T-helper 1 cell treated with Interleukin-12 subunit alpha and Interleukin-12 subunit beta and Interleukin-4 antibody, amounts not matched to agents 30 ng/mL and 1 ng/mL, for 36 hours (primary cell): ENCODE results near the gene CRB2. TPM values are rescaled to one million over a fixed set of nuclear protein-coding genes. Genes with fewer than 3 reads are reported as not detected.

ENCODE experiments used
- intact Hi-C: fragments of 100-400 bp; cut with micrococcal nuclease; formaldehyde crosslinking; loops from one replicate; pipeline ENCODE4 v1.15.1; 2024
- total RNA-seq: library from RNA; stranded (reverse); gene quantifications from 2 replicates; pipeline ENCODE4 v1.2.3, GENCODE V29; 2022

CRB2 gene
- total RNA-seq, 1 donor from 2014 or later: not detected

DNA sequence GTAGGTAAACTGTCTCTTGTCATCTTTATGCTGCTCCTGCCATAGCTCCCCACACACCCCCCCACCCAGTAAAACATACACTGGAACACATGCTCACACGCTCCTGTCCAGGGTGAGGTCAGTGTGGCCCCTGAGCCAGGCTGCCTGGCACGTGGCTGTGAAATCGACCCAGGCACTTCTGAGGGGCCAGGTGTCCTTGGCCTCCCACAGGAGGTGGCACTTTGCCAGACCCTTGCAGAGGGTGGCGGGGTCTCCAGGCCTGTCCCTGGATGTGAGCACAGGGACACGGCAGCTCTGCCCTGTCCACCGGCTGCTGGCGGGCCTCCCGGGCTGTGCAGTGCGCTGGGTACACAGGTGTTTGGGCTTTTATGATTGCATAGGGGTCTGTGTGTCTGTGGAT is 10.0 kb upstream of the CRB2 start:
- intact Hi-C loops: loop anchor here (5.0 to 10.0 kb wide), 2 partner anchors 39 to 1081 kb away; partner anchors contain the start of genes MRRF and RBM18

DNA sequence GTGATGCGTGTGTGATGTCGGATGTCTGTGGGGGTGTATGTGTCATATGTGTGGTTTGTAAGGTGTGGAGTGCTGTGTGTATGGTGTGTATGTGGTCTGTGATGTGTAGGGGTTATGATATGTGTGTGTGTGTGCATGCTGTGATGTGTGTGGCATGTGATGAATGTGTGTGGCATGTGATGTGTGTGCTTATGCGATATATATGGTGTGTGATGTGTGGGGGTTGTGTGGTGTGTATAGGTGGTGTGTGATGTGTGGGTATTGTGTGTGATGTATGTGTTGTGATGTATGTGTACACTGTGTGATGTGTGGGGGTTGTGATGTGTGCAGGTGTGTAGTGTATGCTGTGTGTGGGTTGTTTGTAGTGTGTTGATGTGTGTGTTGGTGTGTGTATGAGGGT is 9.2 kb upstream of the CRB2 start:
- intact Hi-C loops: loop anchor here (5.0 to 10.0 kb wide), 2 partner anchors 40 to 1082 kb away; partner anchors contain the start of genes MRRF and RBM18

DNA sequence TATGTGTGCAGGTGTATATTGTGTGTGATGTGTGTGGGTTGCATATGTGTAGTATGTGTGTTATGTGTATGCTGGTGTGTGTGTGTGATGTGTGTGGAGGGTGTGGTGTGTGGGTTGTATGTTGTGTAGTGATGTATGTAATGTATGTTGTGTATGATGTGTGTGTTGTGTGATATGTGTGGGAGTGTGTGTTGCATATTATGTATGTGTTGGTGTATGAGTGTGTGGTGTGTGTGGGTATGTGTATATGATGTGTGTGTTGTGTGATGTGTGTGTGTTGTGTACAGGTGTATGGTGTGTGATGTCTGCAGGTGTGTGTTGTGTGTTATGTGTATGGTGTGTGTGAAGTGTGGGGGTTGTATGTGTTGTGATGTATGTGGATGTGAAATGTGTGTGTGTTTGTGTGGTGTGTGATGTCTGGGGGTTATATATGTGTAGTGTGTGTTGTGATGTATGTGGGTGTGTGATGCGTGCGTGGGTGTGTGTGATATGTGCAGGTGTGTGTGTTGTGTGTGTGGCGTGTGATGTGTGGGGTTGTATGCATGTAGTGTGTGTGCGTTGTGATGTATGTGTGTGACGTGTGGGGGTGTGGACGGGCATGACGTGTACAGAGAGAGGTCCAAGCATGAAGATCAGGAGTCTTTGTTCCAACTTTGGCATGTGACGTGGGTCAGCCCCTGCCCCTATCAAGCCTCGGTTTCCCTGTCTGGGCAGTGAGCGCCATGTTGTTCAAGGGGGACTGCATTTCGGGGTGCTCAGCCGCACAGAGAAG is 8.5 kb upstream of the CRB2 start:
- intact Hi-C loops: loop anchor here (5.0 to 10.0 kb wide), 2 partner anchors 40 to 1083 kb away; partner anchors contain the start of genes MRRF and RBM18

DNA sequence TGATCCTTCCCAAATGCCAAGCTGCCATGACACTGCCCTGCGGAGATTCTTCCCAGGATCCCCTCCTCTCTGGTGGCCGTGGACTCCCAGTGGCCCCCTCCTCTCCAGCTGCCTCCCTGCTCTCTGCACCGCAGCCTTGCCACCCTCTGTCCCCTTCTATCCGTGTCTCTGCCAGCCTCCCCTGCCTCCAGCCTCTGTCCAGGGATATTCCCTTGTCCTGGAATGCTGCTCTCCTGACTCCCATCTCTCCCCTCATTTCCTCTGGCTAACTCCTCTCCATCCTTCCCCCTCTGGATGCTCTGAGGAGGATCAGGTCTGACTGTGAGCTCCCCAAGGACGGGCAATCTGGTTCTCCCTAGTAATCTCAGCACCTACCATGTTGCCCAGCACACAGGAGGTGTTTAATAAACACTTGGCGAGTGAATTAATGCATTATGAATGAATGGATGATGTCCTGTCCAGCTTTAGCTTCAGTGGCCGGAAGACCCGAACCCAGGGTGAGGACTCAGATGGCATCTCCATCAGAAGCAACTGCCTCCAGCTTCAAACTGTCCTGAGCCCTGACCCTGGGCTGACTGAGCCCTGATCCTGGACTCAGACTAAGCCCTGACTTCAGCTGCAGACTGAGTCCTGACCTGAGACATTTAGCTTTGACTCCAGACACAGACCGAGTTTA is 7.5 kb upstream of the CRB2 start:
- intact Hi-C loops: loop anchor here (5.0 to 10.0 kb wide), 2 partner anchors 41 to 1084 kb away; partner anchors contain the start of genes MRRF and RBM18

DNA sequence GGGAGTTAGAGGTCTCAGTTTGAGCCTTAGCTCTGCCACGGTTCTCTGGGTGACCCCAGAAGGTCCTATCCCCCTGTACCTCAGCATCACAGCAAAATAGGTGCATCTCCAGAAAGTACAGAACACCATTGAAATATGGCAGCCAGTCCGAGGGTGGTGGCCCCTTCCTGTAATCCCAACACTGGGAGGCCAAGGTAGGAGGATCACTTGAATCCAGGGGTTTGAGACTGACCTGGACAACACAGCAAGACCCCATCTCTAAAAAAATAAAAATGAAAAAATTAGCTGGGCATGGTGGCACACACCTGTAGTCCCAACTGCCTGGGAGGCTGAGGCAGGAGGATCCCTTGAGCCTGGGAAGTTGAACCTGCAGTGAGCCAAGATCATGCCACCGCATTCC is 7.0 kb upstream of the CRB2 start:
- intact Hi-C loops: loop anchor here (5.0 to 10.0 kb wide), 2 partner anchors 42 to 1084 kb away; partner anchors contain the start of genes MRRF and RBM18

DNA sequence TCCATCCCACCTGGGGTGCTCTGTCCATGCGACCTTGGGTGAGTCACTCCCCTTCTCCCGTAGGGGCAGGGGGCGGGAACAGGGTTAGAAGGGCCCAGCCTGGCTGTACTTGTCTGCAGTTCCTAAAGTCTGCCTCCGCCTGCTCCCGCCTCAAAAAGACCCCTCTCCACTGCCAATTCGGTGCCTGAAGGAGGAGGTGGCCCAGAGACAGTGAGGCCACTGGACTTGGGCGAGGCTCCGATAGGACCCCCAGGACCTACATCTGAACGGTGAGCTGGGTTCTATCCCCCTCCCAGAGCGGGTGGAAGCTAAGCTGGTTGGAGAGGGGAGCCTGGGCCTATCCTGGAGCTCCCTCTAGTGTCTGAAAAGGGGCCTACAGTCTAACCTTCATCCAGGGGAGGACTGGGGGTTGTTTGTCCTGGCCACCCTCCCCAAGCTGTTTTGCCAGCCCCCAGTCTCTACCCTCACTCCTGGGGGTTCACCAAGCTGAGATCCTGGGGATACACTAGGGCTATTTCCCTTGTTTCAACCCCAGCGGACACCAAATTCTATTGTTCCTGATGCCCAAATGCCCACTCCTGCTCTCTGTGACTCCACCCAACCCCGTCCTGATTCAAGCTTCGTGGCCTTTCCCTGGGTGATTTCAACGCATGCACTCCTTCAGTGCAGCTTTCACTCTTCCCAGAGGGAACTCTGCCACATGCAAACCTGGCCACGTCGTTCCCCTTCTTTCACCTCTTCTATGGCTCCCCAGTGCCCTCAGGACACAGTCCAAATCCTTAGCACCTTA is 6.1 kb upstream of the CRB2 start:
- intact Hi-C loops: loop anchor here (1.0 to 10.0 kb wide), 11 partner anchors 35 to 1085 kb away; partner anchors contain the start of genes MRRF, RBM18, RC3H2 and STRBP

DNA sequence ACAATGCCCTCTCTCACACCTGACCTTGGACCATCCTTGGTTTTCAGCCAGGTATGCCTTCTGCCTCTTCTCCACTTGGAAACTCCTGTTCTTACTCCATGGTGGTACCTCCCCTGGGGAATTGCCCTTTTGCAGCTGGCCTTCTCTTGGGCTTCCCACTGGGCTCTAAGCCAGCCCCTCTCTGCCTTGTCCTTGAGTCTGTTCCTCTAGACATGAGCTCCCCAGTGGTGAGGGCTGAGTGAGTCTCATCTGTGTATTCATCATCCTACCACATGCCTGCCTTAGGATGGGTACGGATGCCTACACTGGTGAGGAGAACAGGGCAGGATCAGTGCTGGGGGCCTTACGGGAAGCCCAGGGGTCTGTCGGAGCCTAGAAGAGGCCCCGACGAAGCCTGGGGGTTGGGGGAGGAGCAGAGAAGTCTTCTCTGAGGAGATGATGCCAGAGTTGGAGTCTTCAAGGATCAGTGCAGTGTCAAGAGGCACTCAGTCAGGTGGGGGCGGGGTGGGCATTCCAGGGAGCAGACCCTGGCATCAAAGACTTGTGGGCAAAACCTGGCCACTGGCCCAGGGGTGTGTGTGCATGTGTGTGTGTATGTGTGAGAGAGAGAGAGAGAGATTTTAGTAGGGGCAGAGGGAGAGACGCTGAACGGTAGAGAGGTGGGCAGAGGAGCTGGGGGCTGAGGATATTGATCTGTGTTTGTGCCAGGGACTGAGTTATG is 5.2 kb upstream of the CRB2 start:
- intact Hi-C loops: loop anchor here (1.0 to 5.0 kb wide), 9 partner anchors 35 to 886 kb away; partner anchors contain the start of genes RC3H2 and STRBP

DNA sequence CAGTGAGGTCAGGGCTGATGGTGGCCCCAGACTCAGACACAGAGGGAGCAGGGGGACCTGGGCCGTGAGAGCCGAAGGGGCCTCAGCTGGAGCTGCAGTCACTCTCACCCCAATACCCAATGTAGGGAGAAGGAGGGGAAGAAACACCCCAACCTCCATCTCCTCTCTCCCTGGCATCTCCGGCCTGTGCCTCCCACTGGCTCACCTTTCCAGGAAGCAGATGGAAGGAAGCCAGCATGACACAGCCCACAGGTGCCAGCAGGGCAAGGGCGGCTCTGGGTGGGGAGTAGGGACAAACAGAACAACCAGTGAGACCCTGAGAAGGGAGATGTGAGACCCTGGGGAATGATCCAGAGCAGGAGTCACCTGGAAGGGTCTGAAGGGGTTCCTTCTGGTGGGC is 3.0 kb upstream of the CRB2 start:
- intact Hi-C loops: loop anchor here (5.0 kb wide), 1 partner anchor 361 kb away; no protein-coding TSS in a partner anchor

DNA sequence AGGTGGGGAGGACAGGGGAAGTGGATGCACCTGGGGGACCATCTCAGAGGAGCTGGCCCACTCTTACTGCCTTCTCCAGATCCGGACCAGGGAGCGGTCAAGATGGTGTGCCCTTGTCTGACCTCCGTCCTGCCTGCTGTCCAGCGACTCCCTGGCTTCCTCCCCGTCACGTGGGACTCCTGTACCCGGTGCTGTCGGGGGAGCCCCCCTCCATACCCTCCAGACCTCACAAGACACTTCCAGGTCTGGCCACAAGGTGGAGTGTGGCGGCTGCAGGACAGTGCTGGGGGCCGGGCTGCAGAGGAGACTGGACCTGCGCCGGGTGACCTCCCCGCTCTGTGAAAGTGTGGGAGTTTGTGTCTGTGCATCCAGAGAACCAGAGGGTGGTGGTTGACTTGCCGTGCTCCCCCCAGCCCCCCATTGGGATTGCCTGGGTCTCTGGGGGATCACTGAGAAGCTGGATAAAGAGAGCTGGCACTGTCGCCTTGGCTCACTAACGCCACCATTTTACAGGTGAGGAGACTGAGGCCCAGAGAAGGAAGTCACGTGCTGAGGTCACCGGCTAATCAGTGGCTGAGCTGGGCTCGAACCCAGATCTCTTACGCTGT is 1.9 kb upstream of the CRB2 start:
- intact Hi-C loops: loop anchor here (1.0 to 5.0 kb wide), 2 partner anchors 31 to 362 kb away; no protein-coding TSS in a partner anchor

DNA sequence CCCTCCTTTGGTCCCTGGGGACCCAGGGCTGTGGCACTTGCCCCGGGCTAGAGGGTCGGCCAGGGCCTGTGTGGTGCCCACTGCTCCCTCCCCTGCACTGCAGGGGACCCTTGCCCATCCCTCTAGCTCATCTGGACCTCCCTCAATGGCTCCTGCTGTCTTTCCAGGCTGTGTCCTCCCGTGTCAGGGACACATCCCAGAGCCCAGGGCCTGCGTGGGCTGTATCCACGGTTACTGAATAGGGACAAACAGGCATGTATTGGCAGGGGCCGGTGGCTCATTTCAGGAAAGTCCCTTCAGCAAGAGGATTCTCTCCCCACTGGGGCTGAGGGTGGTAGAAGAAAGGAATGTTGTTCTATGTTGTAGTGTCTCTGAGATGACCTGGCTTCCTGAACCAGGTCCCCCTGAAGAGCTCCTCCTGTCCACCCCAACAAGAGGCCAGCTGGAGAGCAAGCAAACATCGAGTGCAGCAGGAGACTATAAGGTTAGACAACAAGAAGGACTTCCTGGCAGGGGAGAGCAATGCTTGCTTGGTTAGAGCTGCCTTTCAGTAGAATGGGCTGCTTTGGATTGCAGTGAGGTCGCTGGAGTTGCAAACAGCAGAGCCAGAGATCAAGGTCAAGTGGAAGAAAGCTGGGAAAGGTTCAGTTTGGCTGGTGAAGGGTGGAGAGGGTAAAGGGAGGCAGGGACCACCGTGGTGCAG is 1.0 kb upstream of the CRB2 start:
- intact Hi-C loops: loop anchor here (1.0 to 5.0 kb wide), 2 partner anchors 30 to 363 kb away; no protein-coding TSS in a partner anchor

DNA sequence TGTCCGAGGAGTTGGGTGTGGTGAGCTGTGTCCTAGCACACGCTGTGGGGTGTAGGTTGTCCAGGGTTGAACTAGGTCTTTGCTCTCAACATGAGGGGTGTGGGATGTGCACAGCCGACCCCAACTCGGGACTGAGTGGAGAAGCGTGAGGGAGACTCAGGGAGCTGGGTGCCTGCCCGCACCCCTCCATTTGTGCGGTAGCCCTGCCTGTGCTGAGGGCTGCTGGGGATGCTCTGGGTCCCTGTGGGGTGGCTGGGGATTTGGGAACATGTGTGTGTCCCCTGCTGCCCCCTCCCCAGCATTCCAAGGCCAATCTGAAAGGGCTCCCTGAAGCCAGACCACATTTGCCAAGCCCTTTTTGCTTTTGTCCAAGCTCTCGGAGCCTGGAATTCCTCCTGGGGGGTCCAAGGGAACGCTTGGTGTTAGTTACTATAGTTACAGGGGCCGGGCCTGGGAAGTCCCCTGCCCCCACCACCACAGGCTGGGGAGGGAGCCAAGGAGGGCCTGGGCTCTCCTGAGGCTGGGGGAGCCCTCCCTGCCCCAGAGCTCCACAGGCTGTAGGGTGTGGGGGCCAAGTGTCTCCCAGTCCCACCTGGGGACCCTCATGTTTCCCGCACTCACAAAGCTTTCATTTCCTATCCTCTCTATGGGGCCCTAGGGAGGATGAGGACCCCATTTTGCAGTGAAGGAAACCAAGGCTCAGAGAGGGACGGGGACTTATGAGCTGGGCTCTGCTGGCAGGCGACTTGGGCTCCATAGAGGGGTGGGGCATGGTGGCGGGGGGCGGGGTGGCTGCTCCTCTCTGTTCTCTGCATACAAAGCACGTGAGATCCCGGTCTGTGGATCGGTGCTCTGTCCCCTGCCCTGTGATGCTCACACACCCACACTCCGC is 1.1 kb downstream of the CRB2 start:
- intact Hi-C loops: no loop called here

DNA sequence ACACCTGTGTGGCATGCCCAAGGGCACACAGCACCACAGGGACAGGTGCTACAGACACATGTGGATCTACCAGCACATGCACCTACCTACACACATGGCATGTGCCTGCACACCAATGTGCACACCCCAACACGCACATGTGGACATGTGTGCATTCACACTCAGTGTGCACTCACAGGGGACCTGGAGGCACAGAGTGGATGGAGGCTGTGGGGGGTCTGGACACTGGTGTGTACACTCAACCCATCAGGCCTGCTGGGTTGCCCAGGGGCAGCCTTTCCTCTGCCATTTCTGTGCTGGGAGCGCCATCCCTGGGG is 1.7 kb downstream of the CRB2 start:
- intact Hi-C loops: no loop called here

DNA sequence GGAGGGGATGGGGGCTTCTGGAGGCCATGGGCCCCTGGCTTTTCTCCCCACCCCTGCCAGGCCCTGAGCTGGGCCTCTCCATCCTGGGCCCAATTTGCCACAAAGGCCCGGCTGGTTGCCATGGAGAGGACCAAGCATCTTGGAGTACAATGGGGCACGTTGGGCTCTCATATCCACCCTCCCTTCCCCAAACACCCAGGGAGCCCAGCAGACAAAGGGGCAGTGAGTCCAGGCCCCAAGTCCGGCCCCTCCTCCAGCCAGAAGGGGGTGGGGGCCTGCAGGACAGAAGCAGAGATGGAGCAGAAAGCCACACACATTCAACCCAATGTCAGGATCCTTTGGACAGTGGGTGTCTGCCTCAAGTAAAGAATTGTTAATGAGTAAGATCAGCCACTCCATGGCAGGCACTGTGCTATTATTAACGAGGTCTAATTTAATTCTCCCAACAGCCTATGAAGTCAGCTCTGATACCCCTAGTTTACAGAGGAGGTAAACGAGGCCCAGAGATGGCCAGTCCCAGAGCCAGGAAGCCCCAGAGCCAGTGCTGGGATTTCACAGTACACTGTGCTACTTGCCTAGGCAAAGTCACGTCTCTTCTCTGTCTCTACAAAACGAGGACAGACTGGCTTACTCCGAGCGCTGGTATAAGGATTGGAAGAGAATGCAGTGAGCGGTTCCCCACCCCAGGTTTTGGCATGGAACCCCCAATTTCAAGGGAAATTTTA is 2.3 kb downstream of the CRB2 start:
- intact Hi-C loops: no loop called here

DNA sequence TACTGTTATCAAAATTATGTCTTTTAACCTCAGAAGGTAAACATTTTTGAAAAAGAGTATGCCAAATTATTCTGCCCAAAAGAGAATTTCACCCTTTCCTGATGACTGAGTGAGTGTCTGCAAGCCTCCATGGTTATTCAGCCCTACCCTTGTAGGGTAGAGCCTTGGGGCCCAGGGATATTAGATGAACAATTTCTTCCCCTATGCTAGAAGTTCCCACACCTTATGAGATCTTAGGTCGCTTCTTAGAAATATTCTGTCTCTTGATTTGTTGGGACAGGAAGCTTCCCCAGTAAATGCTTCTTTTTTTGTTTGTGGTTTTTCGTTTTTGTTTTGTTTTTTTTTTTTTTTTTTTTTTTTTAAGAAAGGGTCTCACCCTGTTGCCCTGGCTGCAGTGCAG is 3.1 kb downstream of the CRB2 start:
- intact Hi-C loops: no loop called here

DNA sequence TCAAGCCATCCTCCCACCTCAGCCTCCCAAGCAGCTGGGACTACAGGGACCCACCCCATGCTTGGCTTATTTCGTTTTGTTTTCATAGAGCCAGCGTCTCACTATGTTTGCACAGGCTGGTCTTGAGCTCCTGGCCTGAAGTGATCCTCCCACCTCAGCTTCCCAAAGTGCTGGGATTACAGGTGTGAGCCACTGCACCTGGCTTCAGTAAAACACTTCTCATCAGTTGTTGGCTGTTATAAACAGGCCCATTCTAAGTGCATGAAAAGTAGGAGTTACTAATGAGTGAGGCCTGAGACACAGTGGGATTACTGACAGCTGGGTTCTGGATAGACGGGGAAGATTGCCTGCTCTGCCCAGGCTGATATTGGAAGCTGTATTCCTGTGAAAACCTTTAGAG is 3.5 kb downstream of the CRB2 start:
- intact Hi-C loops: no loop called here

DNA sequence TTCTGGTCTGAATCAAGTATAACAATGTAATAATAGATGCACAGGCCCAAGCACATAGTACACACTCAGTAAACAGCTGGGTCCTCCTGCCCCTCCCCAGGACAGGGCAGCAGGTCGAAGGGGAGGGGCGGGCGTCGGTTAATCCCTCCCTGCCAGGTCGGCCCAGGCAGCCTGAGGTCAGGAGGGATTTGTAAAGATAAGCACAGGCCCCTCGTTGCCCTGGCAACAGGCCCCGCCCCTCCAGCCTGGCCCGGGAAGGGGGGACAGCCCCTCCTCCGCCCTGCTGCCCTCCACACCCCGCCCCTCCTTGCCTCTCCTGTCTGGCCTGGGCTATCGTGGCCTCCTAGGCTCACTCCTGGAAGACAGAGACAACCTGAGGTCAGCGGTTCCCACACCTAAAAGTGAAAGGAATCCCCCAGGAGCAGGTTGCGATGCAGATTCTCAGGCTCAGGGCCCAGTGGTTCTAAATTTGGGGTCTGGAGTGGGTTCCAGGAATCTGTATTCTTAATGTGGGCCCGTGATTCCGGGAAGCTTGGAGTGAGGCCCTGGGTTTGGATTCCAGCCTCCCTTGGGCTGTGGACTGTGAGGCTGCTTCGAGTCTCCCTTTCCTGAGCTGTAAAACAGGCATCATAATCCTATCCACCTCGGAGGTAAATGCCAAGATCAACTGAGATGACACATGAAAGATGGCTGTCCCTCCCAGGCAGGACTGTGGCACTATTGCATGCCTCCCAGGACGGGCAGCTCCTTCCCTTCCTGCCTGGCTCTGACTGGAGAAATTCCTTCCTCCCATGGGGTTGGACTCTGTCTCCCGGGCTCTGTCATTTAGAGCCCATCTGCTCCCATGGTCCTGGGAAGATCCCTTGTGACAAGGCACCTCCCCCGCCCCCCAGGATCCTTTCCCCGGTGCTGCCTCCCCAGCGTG is 4.4 kb downstream of the CRB2 start:
- intact Hi-C loops: no loop called here
